MCF 10A (cell line): Measurements from ENCODE around the gene MAT1A. TPM values are rescaled to one million over a fixed set of nuclear protein-coding genes. Genes with fewer than 3 reads are reported as not detected.

Experiments
- BruUV-seq: library from RNA; stranded (reverse); fragments of 400-500 nt; replicated peaks from 2 replicates; lab custom pipeline; 2021; lab: Mats Ljungman, UMichigan
- CTCF ChIA-PET: fragments of 300-600 bp; sonication (Branson Sonifier 250); formaldehyde crosslinking; extraction: SDS; loops from one replicate; lab custom pipeline; 2021; ENCODE audit warnings: antibody characterized with exemption, inconsistent platforms; lab: Yijun Ruan, JAX
- POLR2A ChIA-PET: fragments of 300-600, 350-650 bp; sonication (Branson Sonifier 250); formaldehyde crosslinking; extraction: SDS; loops from one replicate; lab custom pipeline; 2020; ENCODE audit warnings: antibody characterized with exemption, inconsistent platforms; lab: Yijun Ruan, JAX
- DNase-seq: peaks from one replicate; pipeline ENCODE4 v3.0.0-alpha.2; 2018; ENCODE audit not compliant: unreplicated experiment
- H3K27ac Mint-ChIP-seq: one replicate; pipeline ENCODE4 v1.8.0; 2022; ENCODE audit warnings: mild to moderate bottlenecking, low read depth, mixed read lengths; ENCODE audit not compliant: unreplicated experiment
- H3K27me3 Mint-ChIP-seq: one replicate; pipeline ENCODE4 v1.8.0; 2022; ENCODE audit warnings: mixed read lengths; ENCODE audit not compliant: insufficient read depth, unreplicated experiment
- H3K36me3 Mint-ChIP-seq: one replicate; pipeline ENCODE4 v1.8.0; 2022; ENCODE audit warnings: mild to moderate bottlenecking, moderate library complexity, mixed read lengths; ENCODE audit not compliant: insufficient read depth, unreplicated experiment
- H3K4me1 Mint-ChIP-seq: one replicate; pipeline ENCODE4 v1.8.0; 2022; ENCODE audit warnings: mixed read lengths; ENCODE audit not compliant: insufficient read depth, unreplicated experiment
- H3K4me3 Mint-ChIP-seq: one replicate; pipeline ENCODE4 v1.8.0; 2022; ENCODE audit warnings: mild to moderate bottlenecking, moderate library complexity, mixed read lengths; ENCODE audit not compliant: unreplicated experiment
- H3K9me3 Mint-ChIP-seq: one replicate; pipeline ENCODE4 v1.8.0; 2022; ENCODE audit warnings: mixed read lengths; ENCODE audit not compliant: unreplicated experiment
- intact Hi-C: fragments of 100-400 bp; cut with micrococcal nuclease; formaldehyde crosslinking; loops from 2 replicates; pipeline ENCODE4 v1.14.1; 2022
- total RNA-seq: library from RNA; stranded (reverse); gene quantifications from 2 replicates; pipeline ENCODE4 v1.2.3, GENCODE V29; 2022
- TF ChIP-seq, protein P1 (sequence below): fragments of 200-600 bp; IDR thresholded peaks from one replicate; pipeline ENCODE4 v1.8.0; 2022; ENCODE audit warnings: antibody characterized with exemption, mild to moderate bottlenecking; ENCODE audit not compliant: unreplicated experiment

The MAT1A gene
- total RNA-seq, 1 experiment from 2014 or later: 0.26 TPM

DNA sequence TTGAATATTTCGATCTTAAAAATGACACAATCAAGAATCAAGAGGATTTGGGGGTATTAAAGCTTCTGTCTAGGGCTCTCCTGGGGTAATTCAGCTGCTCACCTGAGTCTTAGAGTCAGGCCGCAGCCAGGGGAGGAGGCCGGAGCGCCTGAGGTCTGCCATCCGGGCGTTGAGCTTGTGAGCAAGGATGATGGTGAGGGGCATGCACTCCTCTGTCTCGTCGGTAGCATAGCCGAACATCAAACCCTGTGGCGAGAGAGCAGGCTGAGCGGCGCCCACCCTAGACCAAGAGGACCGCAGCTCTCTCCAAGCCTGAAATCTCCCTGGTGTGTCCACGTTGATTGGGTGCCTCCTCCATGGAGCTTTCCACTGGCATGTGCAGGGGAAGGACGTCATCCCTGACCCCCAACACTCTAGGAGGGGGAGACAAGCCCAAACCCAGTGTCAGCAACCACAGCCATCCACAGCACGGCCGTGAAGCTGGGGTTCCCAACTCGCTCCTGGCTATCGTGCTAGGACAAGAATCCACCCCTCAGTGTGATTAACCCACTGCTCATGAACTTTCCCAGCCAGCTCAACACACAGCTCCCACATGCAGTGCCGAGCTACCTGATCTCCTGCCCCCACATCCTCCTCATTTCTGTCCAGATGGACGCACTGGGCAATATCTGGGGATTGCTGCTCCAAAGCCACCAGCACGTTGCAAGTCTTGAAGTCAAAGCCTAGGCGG, 9.2 kb downstream of the MAT1A start:
- no peaks in the 10 kb centered on the region for H3K9me3 Mint-ChIP-seq
- no peak overlapping the region for H3K27ac Mint-ChIP-seq
- BruUV-seq: no TSS peak
- DNase-seq: no peak
- TF ChIP-seq, protein P1, sequence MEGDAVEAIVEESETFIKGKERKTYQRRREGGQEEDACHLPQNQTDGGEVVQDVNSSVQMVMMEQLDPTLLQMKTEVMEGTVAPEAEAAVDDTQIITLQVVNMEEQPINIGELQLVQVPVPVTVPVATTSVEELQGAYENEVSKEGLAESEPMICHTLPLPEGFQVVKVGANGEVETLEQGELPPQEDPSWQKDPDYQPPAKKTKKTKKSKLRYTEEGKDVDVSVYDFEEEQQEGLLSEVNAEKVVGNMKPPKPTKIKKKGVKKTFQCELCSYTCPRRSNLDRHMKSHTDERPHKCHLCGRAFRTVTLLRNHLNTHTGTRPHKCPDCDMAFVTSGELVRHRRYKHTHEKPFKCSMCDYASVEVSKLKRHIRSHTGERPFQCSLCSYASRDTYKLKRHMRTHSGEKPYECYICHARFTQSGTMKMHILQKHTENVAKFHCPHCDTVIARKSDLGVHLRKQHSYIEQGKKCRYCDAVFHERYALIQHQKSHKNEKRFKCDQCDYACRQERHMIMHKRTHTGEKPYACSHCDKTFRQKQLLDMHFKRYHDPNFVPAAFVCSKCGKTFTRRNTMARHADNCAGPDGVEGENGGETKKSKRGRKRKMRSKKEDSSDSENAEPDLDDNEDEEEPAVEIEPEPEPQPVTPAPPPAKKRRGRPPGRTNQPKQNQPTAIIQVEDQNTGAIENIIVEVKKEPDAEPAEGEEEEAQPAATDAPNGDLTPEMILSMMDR: no peak
- ChIA-PET POLR2A (no interaction called here), CTCF (interaction anchor here (0.5 to 0.8 kb wide), 4 partner anchors 11 to 235 kb away, joined by 3 read pairs; no protein-coding TSS in a partner anchor)
- no peaks in the 10 kb centered on the region for H3K27me3 Mint-ChIP-seq
- no peak overlapping the region for H3K4me3 Mint-ChIP-seq
- H3K36me3 Mint-ChIP-seq: no peaks in the 10 kb centered on the region
- intact Hi-C loops: no loop called here
- H3K4me1 Mint-ChIP-seq: peaks cover 7% of the 10 kb centered on the region

DNA sequence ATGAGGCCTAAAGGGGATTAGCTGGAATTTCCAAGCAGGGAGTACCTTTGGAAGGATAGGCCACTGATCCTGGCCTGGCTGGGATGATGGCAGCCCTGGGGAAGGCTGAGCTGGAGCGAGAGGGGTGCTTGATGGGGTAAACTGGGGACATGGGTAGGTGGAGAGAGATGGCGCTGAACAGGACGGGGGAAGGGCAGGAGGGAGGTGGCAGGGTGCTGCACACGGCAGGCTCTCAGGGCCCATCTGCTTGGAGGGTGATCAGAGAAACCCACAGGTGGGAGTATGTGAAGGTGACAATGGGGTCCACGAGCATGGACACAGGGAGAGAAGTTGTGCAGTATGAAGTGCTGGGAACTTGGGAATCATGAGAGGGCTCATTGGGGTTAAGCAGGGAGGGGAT, 10.3 kb downstream of the MAT1A start:
- intact Hi-C loops: no loop called here
- ChIA-PET CTCF (no interaction called here), POLR2A (interaction anchor here (0.6 kb wide), 1 partner anchor 614 kb away, joined by 3 read pairs; no protein-coding TSS in a partner anchor)
- no peaks in the 10 kb centered on the region for H3K36me3 Mint-ChIP-seq
- TF ChIP-seq, protein P1: no peak
- no peak overlapping the region for H3K4me3 Mint-ChIP-seq
- H3K9me3 Mint-ChIP-seq: no peaks in the 10 kb centered on the region
- no peak overlapping the region for H3K27ac Mint-ChIP-seq
- no peak for DNase-seq
- peaks cover 7% of the 10 kb centered on the region for H3K4me1 Mint-ChIP-seq
- no peaks in the 10 kb centered on the region for H3K27me3 Mint-ChIP-seq
- no TSS peak for BruUV-seq

DNA sequence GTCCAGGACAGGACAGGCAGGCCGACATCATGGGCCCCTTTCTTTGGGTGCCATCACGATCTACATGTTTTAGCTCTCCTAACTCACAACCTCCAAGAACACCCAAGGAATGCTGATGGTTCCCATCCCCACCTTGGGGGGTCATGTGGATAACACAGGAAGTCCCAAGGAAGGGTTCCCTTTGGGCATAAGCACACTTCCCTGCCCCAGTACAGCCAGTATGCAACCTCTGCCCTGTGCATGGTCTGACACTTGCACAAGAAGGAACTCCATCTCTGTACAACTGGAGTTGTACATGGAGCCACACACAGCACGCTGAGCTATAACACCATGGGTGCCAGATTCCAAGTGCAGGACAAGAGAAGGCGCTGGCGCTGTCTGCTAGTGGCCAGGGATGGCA, 11.0 kb downstream of the MAT1A start:
- POLR2A ChIA-PET: interaction anchor here (0.6 kb wide), 1 partner anchor 615 kb away, joined by 3 read pairs; no protein-coding TSS in a partner anchor
- BruUV-seq: no TSS peak
- Mint-ChIP-seq H3K36me3 (no peaks in the 10 kb centered on the region), H3K27me3 (no peaks in the 10 kb centered on the region), H3K27ac (no peak overlapping the region), H3K4me1 (peaks cover 7% of the 10 kb centered on the region), H3K9me3 (no peaks in the 10 kb centered on the region), H3K4me3 (no peak overlapping the region)
- intact Hi-C loops: no loop called here
- CTCF ChIA-PET: interaction anchor here (3.1 kb wide), 1 partner anchor 18 kb away, joined by 12 read pairs; no protein-coding TSS in a partner anchor
- DNase-seq: no peak
- TF ChIP-seq, protein P1: no peak

DNA sequence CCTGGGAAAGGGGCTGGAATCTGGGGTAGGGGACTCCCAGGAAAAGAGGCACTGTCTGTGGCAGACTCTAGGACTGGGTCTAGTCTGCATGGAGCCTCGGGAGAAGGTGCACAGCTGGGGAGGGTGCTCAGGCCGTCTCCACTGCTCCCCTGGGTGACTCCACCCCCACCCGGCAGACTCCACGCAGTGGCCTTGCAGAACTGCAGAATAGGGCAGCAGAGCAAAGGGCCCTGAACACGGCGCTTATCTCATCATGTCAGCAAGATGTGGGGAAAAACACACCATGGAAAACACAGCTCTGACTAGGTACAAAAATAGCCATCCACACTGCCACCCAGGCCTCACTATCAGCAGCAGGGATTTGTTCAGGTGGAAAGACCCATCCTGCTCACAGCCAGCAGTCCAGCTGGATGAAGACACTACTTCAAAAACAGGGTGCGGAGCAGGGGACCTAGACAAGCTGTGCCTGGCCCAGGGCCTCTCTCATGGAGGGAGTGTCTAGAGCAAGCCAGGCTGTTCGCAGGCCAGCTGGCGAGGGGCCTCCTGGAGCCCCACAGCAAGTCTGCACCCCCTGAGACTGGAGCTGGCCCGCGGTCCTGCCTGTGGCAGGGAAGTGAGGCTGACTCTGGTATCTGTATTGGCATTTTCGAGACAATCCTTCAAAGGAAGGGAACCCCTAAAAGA, 11.7 kb downstream of the MAT1A start:
- no peak for DNase-seq
- Mint-ChIP-seq H3K4me1 (peaks cover 7% of the 10 kb centered on the region), H3K27me3 (no peaks in the 10 kb centered on the region), H3K27ac (no peak overlapping the region), H3K9me3 (no peaks in the 10 kb centered on the region), H3K4me3 (no peak overlapping the region), H3K36me3 (no peaks in the 10 kb centered on the region)
- TF ChIP-seq, protein P1: no peak
- BruUV-seq: no TSS peak
- CTCF ChIA-PET: interaction anchor here (3.1 kb wide), 1 partner anchor 17 kb away, joined by 12 read pairs; no protein-coding TSS in a partner anchor
- POLR2A ChIA-PET: no interaction called here
- intact Hi-C loops: no loop called here
